ENCODE results near the gene LSMEM2.

DNA sequence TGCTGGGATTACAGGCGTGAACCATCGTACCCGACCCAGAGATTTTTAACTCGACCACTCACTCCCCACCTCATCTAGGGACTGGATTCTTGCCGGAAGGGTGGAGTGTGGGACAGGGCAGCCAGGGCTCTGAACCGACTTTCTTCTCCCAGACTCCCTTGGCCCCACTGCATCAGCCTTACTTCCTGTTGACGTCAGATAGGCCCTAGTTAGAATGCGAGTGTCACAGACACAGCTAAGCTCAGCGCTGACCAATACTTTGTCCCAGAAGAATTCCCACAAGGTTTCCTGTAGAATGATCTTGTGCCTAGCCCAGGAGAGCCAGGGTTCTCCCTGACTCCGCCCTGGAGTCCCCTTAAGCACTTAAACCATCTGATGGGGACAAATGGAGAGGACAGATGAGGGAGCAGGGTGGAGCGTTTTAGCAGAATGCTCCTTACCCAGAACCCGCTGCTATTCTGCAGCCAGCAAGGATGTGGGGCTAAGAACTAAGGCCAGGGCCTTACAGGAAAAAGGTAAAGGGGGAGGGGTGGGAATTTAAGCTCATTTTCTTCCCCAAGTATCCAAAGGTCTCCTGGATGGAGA is 54.9 kb downstream of the LSMEM2 start:
- TF ChIP-seq ZNF121 (CRISPR knock-in tag; IDR thresholded peaks at IDR 0.05) (no peak), NFYB (CRISPR knock-in tag; conservative IDR thresholded peaks at IDR 0.05; ENCODE audit: low read depth) (no peak), ZNF281 (CRISPR knock-in tag; IDR thresholded peaks at IDR 0.05) (no peak), FOXP1 (CRISPR knock-in tag; IDR thresholded peaks at IDR 0.05; ENCODE audit: borderline replicate concordance) (no peak), CTCF (IDR thresholded peaks at IDR 0.05) (no peak), RELA (CRISPR knock-in tag; IDR thresholded peaks at IDR 0.05; ENCODE audit: borderline replicate concordance) (no peak), ZBTB21 (CRISPR knock-in tag; IDR thresholded peaks at IDR 0.05; ENCODE audit: borderline replicate concordance) (no peak), CREB1 (CRISPR knock-in tag; IDR thresholded peaks at IDR 0.05) (no peak), TCF7 (CRISPR knock-in tag; IDR thresholded peaks at IDR 0.05; ENCODE audit: low read depth) (no peak), ETV6 (CRISPR knock-in tag; IDR thresholded peaks at IDR 0.05) (no peak), SMAD4 (CRISPR knock-in tag; IDR thresholded peaks at IDR 0.05) (no peak), NFE2L1 (CRISPR knock-in tag; IDR thresholded peaks at IDR 0.05) (no peak)

All from WTC11 (cell line).